ENCODE data around the gene MCEMP1. TPM values are rescaled to one million over a fixed set of nuclear protein-coding genes. Genes with fewer than 3 reads are reported as not detected.

MCEMP1 gene
- total RNA-seq, 4 donors from 2014 or later, result not detected

DNA sequence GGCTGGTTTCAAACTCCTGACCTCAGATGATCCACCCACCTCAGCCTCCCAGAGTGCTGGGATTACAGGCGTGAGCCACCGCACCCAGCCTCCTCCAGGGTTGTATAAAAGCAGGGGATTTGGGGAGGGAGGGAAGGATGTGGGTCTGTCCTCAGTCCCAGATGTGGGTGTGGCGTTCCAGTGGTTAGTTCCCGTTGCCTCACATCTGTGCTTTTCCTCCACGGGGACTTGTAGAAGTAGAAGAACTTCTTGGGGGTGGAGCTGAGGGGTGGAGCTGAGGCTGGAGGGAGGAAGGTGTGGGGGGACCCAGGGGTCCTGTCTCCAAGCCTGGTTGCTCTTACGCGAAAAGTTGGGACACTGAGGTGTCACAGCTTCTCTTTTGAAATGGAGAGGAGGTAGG is 514 bp upstream of the MCEMP1 start:
- Histone ChIP-seq H3K4me3 (no peak overlapping the region), H3K9me3 (no peaks in the 10 kb centered on the region), H3K4me1 (peaks cover 0 to 11% (median 2%) of the 10 kb centered on the region in 4 donors), H3K27ac (no peak overlapping the region), H3K27me3 (no peaks in the 10 kb centered on the region), H3K36me3 (no peaks in the 10 kb centered on the region)
- TF ChIP-seq, protein P1, sequence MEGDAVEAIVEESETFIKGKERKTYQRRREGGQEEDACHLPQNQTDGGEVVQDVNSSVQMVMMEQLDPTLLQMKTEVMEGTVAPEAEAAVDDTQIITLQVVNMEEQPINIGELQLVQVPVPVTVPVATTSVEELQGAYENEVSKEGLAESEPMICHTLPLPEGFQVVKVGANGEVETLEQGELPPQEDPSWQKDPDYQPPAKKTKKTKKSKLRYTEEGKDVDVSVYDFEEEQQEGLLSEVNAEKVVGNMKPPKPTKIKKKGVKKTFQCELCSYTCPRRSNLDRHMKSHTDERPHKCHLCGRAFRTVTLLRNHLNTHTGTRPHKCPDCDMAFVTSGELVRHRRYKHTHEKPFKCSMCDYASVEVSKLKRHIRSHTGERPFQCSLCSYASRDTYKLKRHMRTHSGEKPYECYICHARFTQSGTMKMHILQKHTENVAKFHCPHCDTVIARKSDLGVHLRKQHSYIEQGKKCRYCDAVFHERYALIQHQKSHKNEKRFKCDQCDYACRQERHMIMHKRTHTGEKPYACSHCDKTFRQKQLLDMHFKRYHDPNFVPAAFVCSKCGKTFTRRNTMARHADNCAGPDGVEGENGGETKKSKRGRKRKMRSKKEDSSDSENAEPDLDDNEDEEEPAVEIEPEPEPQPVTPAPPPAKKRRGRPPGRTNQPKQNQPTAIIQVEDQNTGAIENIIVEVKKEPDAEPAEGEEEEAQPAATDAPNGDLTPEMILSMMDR (IDR thresholded peaks at IDR 0.05), result no peak
- TF ChIP-seq POLR2A (IDR thresholded peaks at IDR 0.05), result no peak
- DNase-seq, result peak in 1 of 3 donors; percentile 33

DNA sequence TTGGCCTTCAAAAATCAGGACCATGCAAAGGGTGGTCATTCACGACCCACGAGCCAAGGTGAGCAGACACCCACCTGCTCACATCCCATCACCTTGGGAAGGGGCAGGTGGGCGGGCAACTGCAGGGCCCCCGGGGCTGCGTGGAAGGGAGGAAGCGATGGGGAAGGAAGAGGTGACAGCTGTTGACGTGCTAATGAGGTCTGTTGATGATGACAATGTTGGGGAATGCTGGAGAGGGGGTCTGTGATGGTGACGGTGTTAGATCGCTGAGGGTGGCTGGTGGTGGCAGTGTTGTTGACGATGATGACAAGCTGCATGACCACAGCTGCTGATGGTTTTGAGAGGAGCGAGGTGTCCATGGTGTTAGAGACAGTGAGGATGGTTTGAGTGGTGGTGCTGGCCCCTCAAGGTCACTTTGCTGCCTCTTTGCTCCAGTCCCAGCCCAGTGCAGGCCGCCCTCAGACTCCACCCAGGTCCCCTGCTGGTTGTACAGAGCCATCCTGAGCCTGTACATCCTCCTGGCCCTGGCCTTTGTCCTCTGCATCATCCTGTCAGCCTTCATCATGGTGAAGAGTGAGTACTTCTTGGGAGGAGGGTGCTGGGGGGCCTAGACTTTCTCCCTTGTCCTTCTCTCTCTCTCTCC is 900 bp downstream of the MCEMP1 start:
- H3K27me3 ChIP-seq, result no peaks in the 10 kb centered on the region

DNA sequence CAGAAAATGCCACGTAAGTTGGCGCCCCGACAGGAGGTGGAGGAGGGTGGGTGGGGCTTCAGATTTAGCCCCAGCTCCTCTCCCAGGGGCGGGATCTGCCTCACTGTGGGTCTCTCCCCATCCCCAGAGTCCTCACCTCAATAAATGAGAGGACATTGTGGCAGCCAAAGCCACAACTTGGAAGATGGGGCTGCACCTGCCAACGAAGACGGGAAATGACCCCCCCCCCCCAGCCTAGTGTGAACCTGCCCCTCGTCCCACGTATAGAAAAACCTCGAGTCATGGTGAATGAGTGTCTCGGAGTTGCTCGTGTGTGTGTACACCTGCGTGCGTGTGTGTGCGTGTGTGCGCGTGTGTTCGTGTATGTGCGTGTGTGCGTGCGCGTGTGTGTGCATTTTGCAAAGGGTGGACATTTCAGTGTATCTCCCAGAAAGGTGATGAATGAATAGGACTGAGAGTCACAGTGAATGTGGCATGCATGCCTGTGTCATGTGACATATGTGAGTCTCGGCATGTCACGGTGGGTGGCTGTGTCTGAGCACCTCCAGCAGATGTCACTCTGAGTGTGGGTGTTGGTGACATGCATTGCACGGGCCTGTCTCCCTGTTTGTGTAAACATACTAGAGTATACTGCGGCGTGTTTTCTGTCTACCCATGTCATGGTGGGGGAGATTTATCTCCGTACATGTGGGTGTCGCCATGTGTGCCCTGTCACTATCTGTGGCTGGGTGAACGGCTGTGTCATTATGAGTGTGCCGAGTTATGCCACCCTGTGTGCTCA is 2.3 kb downstream of the MCEMP1 start:
- DNase-seq, result peak in 2 of 3 donors; percentile 83 to 85
- Histone ChIP-seq H3K4me3 (no peak overlapping the region), H3K27me3 (no peaks in the 10 kb centered on the region), H3K27ac (no peak overlapping the region), H3K4me1 (peaks cover 0 to 18% (median 2%) of the 10 kb centered on the region in 4 donors), H3K9me3 (no peaks in the 10 kb centered on the region), H3K36me3 (peaks cover 0 to 20% (median 0%) of the 10 kb centered on the region in 3 donors)
- TF ChIP-seq, protein P1 (IDR thresholded peaks at IDR 0.05), result peak in 5 of 6 experiments; percentile 10 to 55 (median 40)
- no peak for TF ChIP-seq POLR2A (IDR thresholded peaks at IDR 0.05)

More for the DNA sequence above, 900 bp downstream of the MCEMP1 start:
- no peaks in the 10 kb centered on the region for H3K9me3 ChIP-seq
- peaks cover 0 to 18% (median 2%) of the 10 kb centered on the region in 4 donors for H3K4me1 ChIP-seq
- no peak overlapping the region for H3K4me3 ChIP-seq
- peaks cover 0 to 6% (median 0%) of the 10 kb centered on the region in 3 donors for H3K36me3 ChIP-seq
- no peak for TF ChIP-seq POLR2A (IDR thresholded peaks at IDR 0.05)
- TF ChIP-seq, protein P1 (IDR thresholded peaks at IDR 0.05), result no peak
- no peak overlapping the region for H3K27ac ChIP-seq
- no peak for DNase-seq

DNA sequence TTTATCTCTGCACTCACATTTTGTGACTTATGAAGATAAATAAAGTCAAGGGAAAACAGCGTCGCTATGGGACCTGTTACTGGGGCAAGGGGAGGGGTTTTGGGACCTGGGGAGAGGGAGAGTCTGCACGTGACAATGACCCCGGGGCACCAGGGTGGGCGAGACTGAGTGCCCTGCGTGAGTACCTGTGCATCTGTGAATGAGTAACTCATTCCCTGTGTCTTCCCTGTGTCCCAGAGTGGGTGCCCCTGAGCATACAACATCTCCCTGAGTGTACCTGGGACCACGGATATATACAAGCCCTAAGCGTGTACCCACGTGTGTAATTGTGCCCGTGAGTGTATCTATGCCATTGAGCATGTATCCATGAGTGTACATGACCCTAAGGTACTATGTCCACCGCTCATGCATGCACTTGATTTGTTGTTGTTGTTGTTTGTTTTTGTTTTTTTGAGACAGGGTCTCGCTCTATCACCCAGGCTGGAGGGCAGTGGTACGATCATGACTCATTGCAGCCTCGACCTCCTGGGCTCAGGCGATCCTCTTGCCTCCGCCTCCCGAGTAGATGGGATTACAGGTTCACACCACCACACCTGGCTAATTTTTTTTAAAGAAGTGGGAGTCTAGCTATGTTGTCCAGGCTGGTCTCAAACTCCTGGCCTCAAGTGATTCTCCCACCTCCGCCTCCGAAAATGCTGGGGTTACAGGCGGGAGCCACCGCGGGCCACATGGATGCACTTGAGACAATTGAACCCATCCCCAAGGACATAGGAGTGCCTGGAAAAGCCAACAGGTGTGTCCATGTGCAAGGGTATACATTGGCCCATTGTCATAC is 3.1 kb downstream of the MCEMP1 start:
- Histone ChIP-seq H3K27me3 (no peaks in the 10 kb centered on the region), H3K4me3 (peak overlapping the region; percentile 59 to 97 (median 94))
- TF ChIP-seq, protein P1 (IDR thresholded peaks at IDR 0.05), result no peak

DNA sequence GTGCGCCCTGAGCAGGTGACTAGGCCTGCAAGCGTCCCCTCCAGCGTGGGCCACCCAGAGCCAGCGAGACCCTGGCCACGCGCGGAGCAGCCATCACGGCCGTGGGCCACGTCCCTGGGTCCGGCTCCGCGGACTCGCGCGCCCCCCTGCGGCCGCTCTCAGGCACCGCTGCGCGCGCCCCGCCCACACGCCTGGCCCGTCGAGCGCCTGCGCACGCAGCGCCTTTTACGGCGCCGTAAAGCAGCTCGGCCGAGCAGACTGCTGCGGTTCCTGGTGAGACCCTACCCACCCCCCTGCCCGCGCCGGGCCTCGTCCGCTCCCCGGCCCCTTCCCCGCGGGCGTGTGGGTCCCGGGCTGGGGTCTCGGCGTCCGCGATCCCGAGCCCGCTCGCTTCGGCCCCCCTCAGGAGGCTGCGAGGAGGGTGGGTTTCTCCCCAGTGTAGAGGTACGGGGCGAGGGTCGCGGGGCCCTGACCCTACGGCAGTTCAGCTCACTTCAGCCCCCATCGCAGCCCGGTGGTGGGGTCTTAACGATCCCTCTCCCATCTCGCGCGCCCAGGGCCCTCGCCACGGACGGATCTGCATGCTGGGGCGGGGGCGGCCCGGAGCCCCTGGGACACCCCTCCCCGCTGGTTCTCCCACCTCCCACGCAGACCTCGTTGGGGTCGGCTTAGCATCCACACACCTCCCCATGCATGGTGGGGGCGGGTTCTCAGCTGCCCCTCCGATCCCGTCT is 3.9 kb downstream of the MCEMP1 start, which contains the start of gene TRAPPC5:
TSS of gene TRAPPC5 (plus strand) at position 228 of the 734 bp plus-strand sequence. CDS start 1,421 bp downstream, outside the sequence.
- peak within 1 kb of the TSS; percentile 59 to 97 (median 94) for H3K4me3 ChIP-seq
- H3K27ac ChIP-seq, result peak within 1 kb of the TSS; percentile 63 to 95 (median 86)
- H3K9me3 ChIP-seq, result no peaks in the 10 kb centered on the region
- peaks cover 0 to 18% (median 2%) of the 10 kb centered on the region in 4 donors for H3K4me1 ChIP-seq
- TF ChIP-seq, protein P1 (IDR thresholded peaks at IDR 0.05), result peak; percentile 97 to 99 (median 99)
- TF ChIP-seq POLR2A (IDR thresholded peaks at IDR 0.05), result peak in 1 of 2 donors; percentile 21
- peaks cover 0 to 21% (median 0%) of the 10 kb centered on the region in 3 donors for H3K36me3 ChIP-seq
- no peaks in the 10 kb centered on the region for H3K27me3 ChIP-seq
- peak; percentile 81 to 93 (median 91) for DNase-seq

More for the DNA sequence above, 3.1 kb downstream of the MCEMP1 start:
- H3K4me1 ChIP-seq, result peaks cover 0 to 18% (median 2%) of the 10 kb centered on the region in 4 donors
- H3K27ac ChIP-seq, result peak overlapping the region in 2 of 4 donors; percentile 83 to 95
- no peak for DNase-seq
- H3K36me3 ChIP-seq, result peaks cover 0 to 21% (median 0%) of the 10 kb centered on the region in 3 donors
- no peaks in the 10 kb centered on the region for H3K9me3 ChIP-seq
